SK-N-MC (cell line): ENCODE measurements around the gene SH3RF3.

Source experiments
- DNase-seq: peaks from one replicate; pipeline ENCODE4 v3.0.0-alpha.2; 2011; ENCODE audit warnings: low read depth, low spot score
- H3K27ac ChIP-seq: fragments of 200-600 bp; sonication (generic); 2 replicates; pipeline ENCODE4 v1.5.1; 2016; ENCODE audit warnings: mixed run types
- H3K36me3 ChIP-seq: fragments of 200-600 bp; sonication (generic); 2 replicates; pipeline ENCODE4 v1.6.1; 2017; ENCODE audit warnings: antibody characterized with exemption, low read length, mixed read lengths; ENCODE audit not compliant: insufficient read depth
- H3K4me3 ChIP-seq: fragments of 200-600 bp; sonication (generic); 2 replicates; pipeline ENCODE4 v1.5.1; 2016
- H3K9ac ChIP-seq: fragments of 200-600 bp; sonication (generic); 2 replicates; pipeline ENCODE4 v1.8.0; 2017; ENCODE audit warnings: mixed run types, mixed read lengths; ENCODE audit not compliant: insufficient read length
- H3K9me3 ChIP-seq: fragments of 200-600 bp; sonication (generic); 2 replicates; pipeline ENCODE4 v1.6.1; 2017; ENCODE audit warnings: low read depth, mild to moderate bottlenecking, antibody characterized with exemption, low read length, moderate library complexity, mixed read lengths
- EZH2 ChIP-seq: fragments of 200-600 bp; sonication (generic); IDR thresholded peaks from one replicate; pipeline ENCODE4 v1.6.1; 2017; ENCODE audit warnings: antibody characterized with exemption
- FOXP2 ChIP-seq: optimal IDR thresholded peaks from 2 replicates; pipeline ENCODE3; 2011; ENCODE audit warnings: mild to moderate bottlenecking, moderate library complexity; ENCODE audit not compliant: insufficient read depth; ENCODE audit errors: extremely low read length, control extremely low read depth
- POLR2AphosphoS5 ChIP-seq: IDR thresholded peaks from 2 replicates; pipeline ENCODE4 v1.6.1; 2012; ENCODE audit warnings: mild to moderate bottlenecking, low read depth, low read length, borderline replicate concordance

SH3RF3 gene

DNA sequence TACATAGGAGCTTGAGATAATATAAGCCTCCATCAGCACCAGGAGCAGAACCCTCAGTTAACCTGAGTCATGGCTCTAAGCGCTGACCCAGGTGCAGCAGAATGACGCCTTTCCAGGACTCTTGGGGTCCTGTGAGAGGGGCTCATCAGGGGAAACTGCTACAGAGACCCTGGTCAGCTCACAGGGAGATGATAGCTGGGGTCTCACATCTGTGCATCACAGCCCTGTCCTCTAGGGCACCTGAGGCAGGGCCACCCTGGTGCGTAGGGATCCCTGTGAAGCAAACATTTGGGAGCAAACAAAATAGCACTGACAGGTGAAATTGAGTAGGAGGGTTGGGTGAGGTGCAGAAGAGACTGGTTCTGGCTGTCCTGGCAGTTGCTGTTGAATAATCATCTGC lies 219.2 kb downstream of the SH3RF3 start:
- Histone ChIP-seq H3K27ac (no peak overlapping the region), H3K9me3 (no peaks in the 10 kb centered on the region), H3K9ac (no peak overlapping the region), H3K4me3 (no peak overlapping the region), H3K36me3 (no peaks in the 10 kb centered on the region)
- DNase-seq, result no peak
- no peak for TF ChIP-seq POLR2AphosphoS5
- no peak for TF ChIP-seq FOXP2
- TF ChIP-seq EZH2, result no peak

DNA sequence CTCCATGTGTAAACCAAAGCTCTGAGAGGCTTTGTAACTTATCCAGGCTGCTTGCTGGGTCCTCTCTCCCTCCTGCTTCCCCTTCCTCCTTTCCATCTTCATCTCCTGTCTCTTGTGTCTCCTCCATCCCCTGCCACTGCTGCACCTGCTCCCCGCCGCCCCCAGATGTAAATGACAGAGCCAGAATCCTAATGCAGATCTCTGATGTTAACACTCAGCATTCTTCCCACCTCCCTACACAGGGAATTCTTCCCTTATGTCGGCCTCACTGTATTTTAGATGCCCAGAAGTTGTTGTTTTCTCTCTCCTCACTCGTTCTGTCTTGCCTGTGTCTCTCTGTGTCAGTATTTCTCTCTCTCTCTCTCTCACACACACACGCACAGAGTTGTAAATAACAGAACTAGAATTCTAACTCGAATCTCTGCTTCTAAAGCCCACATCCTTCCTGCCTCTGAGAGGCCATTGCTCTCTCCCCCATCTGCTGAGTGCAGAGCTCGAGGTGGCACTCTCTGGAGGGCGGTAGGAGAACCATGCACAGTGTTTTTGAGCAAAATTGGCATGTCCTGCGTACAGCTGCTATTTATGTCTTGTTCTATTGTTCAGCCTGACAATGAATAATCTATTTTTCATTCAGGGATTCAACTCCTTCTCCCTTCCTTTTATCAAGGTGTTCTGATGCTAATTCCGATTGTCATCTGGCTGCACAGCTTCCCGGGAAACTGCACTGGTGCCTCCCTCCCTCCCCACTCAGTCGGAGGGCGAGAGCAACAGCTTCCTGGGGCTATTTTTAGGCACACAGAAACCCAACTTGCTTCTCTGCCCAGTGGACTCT lies 219.9 kb downstream of the SH3RF3 start:
- Histone ChIP-seq H3K36me3 (no peaks in the 10 kb centered on the region), H3K9me3 (no peaks in the 10 kb centered on the region), H3K9ac (no peak overlapping the region), H3K27ac (no peak overlapping the region), H3K4me3 (no peak overlapping the region)
- no peak for DNase-seq
- TF ChIP-seq FOXP2, result no peak
- no peak for TF ChIP-seq POLR2AphosphoS5
- TF ChIP-seq EZH2, result no peak

DNA sequence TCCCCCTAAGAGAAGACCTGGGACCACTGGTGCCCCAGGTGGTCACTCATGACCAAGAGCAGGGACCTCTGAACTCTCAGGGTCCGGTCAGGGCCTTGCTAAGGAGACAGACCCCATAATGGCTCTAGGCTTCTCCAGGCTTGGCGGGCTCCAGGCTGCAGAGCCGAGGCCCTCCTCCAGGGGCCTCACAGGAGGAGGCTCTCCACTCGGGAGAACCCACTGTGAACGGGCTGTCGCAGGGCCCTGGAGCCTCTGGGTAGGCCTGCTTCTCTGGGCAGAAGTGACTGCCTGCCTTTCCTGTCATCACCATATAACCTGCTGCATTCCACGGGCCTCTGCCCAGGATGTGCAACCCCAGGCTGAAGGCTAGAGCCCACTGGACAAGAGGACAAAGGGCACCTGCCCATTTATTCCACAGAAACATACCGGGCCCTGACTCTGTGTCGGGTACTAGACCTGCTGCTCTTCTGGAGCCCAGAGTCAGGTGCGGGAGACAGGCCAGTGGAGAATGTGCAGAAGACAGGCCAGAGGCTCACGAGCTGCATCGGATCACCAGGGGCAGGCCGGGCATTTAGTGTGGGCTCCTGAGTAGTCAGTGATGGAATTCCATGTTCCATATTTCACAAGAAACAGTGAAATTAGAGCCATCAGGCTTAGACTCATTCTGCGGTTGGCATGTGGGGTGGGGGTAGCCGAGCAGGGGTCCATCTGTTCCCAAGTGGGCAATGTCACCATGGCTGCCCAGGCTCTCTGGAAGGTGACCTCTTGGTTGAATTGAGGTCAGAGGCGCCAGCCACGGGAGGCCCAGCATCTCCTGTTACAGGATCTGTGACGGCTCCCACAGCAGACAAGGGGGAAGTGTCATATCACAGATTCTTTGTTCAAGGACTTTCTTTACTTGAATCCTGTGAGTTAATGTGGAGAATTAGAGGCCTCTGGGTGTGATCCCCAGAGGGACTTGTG lies 220.8 kb downstream of the SH3RF3 start:
- Histone ChIP-seq H3K4me3 (no peak overlapping the region), H3K27ac (no peak overlapping the region), H3K36me3 (no peaks in the 10 kb centered on the region), H3K9me3 (no peaks in the 10 kb centered on the region), H3K9ac (no peak overlapping the region)
- TF ChIP-seq EZH2 (no peak), POLR2AphosphoS5 (no peak), FOXP2 (no peak)
- DNase-seq, result no peak

DNA sequence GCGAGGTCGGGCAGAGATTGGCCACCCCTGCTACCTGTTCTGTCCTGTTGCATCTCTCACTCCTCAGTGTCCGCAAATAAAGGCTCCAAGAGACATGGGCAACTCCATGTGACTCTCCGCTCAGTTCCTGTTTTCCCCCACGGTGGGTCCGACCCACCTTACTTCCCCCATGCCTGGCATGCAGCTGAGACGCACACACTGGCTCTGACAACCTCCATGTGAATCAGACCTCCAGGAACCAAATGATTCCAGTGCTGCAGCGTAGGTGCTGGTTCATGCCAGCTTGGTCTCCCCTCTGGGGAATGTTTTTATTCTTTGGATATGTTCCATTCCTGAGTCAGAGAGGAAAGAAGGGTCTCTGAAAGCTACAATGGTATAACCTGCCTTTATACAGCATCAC lies 221.5 kb downstream of the SH3RF3 start:
- no peak for DNase-seq
- no peak overlapping the region for H3K9ac ChIP-seq
- H3K27ac ChIP-seq, result no peak overlapping the region
- no peaks in the 10 kb centered on the region for H3K9me3 ChIP-seq
- TF ChIP-seq EZH2 (no peak), FOXP2 (no peak), POLR2AphosphoS5 (no peak)
- H3K36me3 ChIP-seq, result no peaks in the 10 kb centered on the region
- no peak overlapping the region for H3K4me3 ChIP-seq

DNA sequence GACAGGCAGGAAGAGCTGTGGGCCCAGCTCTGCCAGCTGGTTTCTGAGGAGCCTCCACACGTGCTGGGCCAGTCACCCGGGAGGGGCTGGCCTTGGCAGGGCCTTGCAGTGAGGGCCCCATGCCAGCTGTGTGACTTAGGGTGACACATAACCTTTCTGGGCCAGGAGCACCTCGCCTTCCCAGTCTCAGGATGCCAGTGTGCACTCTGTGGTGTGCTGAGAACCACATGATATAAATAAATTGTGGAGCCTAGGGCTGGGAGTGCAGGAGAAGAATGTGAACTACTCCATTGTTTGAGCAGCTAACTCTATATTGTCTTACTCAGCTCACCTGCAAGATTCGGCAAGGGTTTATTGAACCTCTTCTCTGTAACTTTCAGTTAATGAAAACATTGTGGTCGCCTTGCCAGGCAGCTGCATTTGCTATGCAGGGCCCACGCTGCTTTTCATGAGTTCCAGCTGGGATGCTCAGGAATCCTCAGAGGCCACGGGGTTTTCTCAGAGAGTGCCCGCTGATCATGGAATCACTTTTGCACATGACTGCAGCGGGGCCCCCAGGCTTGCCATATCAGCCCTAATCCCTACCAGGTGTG lies 222.3 kb downstream of the SH3RF3 start:
- no peak for DNase-seq
- no peak for TF ChIP-seq FOXP2
- TF ChIP-seq EZH2, result no peak
- no peak for TF ChIP-seq POLR2AphosphoS5
- Histone ChIP-seq H3K27ac (no peak overlapping the region), H3K9me3 (no peaks in the 10 kb centered on the region), H3K36me3 (no peaks in the 10 kb centered on the region), H3K9ac (no peak overlapping the region), H3K4me3 (no peak overlapping the region)

DNA sequence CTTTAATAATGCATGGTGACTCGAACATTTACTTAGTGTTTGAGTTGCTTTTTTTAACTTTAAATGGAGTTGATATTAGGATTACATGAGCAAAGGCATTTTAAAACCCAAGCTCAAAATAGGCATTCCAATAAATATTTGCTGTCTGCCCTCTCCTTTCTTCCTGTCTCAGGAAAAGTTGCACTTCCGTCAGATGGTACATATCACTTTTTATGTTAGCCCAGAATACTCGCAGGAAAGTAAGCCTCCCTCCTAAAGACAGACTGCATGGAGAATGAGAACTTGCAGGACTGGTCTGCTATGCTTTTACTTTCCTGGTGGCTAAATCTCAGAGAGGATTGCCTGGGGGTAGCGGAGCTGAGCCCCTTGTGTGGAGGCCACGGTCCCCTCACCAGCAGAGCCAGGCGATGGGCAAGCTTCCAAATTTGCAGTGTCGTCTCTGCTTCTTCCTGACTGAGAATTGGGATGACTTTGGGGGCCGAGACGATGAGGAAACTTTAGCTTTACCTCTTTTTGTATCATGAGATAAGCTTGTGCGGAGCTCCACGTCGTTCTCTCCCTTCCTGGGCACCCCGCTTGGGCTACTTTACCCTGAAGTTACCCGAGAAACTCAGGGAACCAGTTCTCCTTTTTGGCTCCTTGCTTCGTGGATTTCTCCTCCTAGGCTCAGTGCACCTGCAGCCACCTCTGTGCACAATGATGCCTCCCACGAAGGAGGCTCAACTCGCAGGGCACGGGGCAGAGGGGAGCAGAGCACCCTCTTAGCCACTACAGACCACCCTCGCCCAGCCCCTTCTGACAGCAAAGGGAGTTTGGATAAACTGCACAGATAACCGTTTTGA lies 223.3 kb downstream of the SH3RF3 start:
- no peak overlapping the region for H3K27ac ChIP-seq
- H3K9ac ChIP-seq, result no peak overlapping the region
- TF ChIP-seq FOXP2, result no peak

DNA sequence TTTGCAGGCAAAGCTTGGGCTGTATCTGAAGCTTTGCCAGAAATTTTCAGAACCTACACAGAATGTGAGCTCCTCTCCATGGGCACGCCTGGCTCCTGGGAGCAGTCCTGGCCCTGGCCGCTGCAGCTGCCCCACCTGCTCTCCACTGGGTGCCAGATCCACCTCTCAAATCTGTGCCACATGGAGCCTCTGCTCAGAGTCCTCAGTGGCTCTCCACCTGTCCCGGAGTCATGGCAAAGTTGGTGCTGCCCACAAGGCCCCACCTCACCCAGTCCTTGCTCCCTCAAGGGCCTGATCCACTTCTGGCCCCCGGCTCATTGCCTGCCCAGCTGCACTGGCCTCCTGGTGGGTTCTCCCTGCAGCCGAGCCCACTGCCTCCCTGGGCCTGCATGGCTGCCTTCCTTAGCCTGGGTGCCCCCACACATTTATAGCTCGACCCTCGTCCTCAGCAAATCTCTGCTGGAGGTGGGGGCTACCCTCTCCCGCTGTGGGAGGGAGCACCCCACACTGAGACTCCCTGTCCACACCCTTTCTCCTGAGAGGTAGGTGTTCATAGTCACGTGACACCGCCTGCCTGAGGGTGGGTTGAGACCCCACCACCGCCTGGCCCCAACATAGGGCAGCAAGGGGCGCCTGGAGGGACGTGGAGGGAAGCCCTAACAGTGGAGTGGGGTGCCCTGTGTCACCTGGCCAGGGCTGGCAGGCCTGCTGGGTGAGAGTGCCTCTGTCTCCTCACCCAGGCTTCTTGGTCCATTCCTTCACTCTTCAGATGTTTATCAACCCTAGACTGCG lies 224.1 kb downstream of the SH3RF3 start:
- no peak for DNase-seq
- Histone ChIP-seq H3K9ac (no peak overlapping the region), H3K4me3 (no peak overlapping the region), H3K36me3 (no peaks in the 10 kb centered on the region), H3K9me3 (no peaks in the 10 kb centered on the region), H3K27ac (no peak overlapping the region)
- TF ChIP-seq EZH2 (no peak), FOXP2 (no peak), POLR2AphosphoS5 (no peak)

More for the DNA sequence above, 223.3 kb downstream of the SH3RF3 start:
- no peaks in the 10 kb centered on the region for H3K36me3 ChIP-seq
- H3K9me3 ChIP-seq, result no peaks in the 10 kb centered on the region
- DNase-seq, result no peak
- no peak overlapping the region for H3K4me3 ChIP-seq
